GM10248 (cell line): ENCODE data around the gene MPV17.

ENCODE experiments used
- CTCF ChIA-PET: fragments of 300-600 bp; sonication (Branson Sonifier 250); formaldehyde crosslinking; extraction: SDS; loops from one replicate; lab custom pipeline; 2021; ENCODE audit warnings: antibody characterized with exemption; lab: Yijun Ruan, JAX
- POLR2A ChIA-PET: fragments of 350-650 bp; sonication (Branson Sonifier 250); formaldehyde crosslinking; extraction: SDS; loops from one replicate; lab custom pipeline; 2020; ENCODE audit warnings: antibody characterized with exemption; lab: Yijun Ruan, JAX
- DNase-seq: peaks from one replicate; pipeline ENCODE4 v3.0.0; 2012; ENCODE audit errors: extremely low spot score
- TF ChIP-seq, protein P1 (sequence below): IDR thresholded peaks from 2 replicates; pipeline ENCODE4 v1.5.1; 2012; ENCODE audit warnings: mild to moderate bottlenecking, low read depth; ENCODE audit errors: extremely low read depth, missing control alignments, control extremely low read depth

Gene MPV17

DNA sequence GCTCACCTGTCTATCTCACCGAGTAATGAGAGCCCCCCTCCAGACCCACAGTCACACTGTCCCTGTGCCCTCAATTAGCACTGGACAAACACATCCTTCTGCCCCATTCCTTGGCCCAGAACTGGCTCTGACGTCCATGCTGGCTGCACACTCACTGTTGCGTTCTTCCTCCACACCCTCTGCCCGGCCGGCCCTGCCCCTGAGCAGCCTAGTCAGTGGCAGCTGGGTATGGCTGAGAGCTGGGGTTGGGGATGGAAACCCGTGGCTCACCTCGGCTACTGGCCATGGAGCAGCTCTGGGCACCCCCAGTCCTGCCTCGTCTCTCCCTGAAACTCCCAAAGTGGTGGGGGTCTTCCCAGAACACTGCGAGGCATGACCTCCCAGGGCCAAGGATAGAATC, 8.2 kb downstream of the MPV17 start:
- DNase-seq = no peak
- TF ChIP-seq, protein P1, sequence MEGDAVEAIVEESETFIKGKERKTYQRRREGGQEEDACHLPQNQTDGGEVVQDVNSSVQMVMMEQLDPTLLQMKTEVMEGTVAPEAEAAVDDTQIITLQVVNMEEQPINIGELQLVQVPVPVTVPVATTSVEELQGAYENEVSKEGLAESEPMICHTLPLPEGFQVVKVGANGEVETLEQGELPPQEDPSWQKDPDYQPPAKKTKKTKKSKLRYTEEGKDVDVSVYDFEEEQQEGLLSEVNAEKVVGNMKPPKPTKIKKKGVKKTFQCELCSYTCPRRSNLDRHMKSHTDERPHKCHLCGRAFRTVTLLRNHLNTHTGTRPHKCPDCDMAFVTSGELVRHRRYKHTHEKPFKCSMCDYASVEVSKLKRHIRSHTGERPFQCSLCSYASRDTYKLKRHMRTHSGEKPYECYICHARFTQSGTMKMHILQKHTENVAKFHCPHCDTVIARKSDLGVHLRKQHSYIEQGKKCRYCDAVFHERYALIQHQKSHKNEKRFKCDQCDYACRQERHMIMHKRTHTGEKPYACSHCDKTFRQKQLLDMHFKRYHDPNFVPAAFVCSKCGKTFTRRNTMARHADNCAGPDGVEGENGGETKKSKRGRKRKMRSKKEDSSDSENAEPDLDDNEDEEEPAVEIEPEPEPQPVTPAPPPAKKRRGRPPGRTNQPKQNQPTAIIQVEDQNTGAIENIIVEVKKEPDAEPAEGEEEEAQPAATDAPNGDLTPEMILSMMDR = no peak
- POLR2A ChIA-PET = no interaction called here
- CTCF ChIA-PET = interaction anchor here (1.2 to 1.9 kb wide), 4 partner anchors 9 to 21 kb away, joined by 3 to 8 read pairs (median 6); no protein-coding TSS in a partner anchor

DNA sequence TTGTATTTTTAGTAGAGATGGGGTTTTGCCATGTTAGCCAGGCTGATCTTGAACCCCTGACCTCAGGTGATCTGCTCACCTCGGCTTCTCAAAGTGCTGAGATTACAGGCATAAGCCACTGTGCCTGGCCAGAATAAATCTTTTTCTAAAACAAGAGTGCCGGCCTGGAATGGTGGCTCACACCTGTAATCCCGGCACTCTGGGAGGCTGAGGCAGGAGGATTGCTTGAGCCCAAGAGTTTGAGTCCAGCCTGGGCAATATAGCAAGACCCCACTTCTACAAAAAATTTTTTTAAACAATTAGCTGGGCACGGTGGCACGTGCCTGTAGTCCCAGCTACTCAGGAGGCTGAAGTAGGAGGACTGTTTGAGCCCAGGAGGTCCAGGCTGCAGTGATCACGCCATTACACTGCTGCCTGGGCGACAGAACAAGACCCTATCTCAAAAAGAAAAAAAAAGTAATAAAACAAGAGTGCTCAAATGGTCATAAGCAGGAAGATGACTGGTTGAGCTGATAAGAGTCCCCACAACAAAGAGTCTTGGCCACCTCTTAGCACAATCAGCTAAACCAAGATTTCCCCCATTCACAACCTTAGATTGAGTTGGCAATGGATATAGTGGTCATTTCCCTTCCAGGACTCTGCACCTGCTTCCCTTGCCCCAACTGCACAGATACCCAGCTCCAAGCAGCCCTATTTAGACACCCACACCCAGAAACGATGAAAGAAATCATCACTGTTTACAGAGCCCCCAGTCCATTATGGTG, 8.8 kb downstream of the MPV17 start:
- CTCF ChIA-PET = interaction anchor here (0.7 to 1.9 kb wide), 6 partner anchors 8 to 20 kb away, joined by 3 to 8 read pairs (median 4); no protein-coding TSS in a partner anchor
- POLR2A ChIA-PET = no interaction called here
- TF ChIP-seq, protein P1 = no peak
- no peak for DNase-seq

DNA sequence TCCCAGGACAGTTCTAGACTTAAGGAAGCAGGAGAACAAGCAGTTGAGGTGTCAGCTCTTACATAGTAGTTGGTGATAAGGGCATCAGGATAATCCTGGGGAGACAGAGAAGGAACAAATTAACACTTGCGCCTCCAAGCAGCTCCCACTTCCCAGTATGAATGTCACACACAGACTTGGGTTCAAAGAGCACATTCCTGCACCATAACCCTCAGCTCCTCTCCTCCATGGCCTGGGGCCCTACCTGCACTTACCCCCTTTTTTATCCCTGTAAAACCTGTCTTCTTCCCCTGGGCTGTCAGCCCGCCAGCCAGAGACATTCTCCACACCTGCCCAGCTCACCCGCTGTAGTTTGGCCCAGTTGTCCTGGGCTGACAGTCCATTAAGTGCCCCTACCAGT, 10.7 kb downstream of the MPV17 start:
- DNase-seq = no peak
- CTCF ChIA-PET = interaction anchor here (1.5 to 3.7 kb wide), 4 partner anchors 9 to 33 kb away, joined by 7 to 15 read pairs (median 10); partner anchors contain the start of gene MPV17
- TF ChIP-seq, protein P1 = no peak
- POLR2A ChIA-PET = no interaction called here

DNA sequence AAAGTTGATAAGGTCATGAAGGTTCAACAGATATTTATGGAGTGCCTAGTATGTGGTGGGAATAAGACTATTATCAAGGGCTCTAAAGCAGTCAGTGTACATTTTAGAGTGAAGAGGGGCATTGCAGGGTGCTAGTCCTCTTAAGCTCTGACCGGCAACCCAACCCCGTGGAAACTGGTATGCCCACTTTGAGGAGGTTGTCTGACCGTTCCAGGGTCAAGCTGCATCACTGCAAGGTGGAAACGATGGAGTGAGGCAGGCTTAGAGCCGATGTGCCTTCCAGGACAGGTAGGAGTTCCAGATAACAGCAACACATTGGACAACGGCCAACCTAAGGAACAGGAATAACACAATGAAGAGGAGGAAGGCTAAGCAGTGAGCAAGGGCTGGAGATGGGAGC, 13.2 kb downstream of the MPV17 start:
- TF ChIP-seq, protein P1 = no peak
- ChIA-PET CTCF (interaction anchor here (0.9 to 3.7 kb wide), 2 partner anchors 10 to 31 kb away, joined by 3 to 14 read pairs; no protein-coding TSS in a partner anchor), POLR2A (no interaction called here)
- DNase-seq = no peak

DNA sequence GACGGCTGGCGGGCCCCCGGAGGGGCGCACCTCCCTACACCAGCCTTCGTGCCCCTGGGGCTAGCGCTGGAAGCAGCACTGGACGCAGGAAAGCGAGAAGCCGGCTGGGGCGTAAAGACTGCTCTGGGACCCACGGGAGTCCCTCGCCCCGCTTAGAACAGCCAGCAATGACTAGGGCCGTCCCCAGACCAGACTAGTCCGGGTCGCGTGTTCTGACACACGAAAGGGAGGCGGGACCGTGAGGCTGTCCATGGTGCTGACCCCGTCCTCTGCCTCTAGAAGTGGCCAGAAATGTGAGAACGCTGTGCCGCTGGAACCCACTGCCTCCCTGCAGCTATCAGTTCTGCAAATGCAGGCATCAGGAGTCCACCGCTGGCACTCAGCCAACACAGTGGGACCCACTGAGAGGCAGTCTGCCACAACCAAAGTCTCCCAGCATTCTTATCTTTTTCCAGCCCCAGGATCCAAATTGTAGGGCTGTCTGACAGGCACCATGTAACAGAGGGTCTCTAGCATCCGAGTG, 14.5 kb downstream of the MPV17 start, which contains the start of gene UCN:
TSS of gene UCN (minus strand) at position 87 of the 523 bp plus-strand sequence. CDS start 550 bp downstream, outside the sequence.
- TF ChIP-seq, protein P1 = no peak
- ChIA-PET CTCF (interaction anchor here (3.7 kb wide), 1 partner anchor 30 kb away, joined by 14 read pairs; no protein-coding TSS in a partner anchor), POLR2A (no interaction called here)
- no peak for DNase-seq

DNA sequence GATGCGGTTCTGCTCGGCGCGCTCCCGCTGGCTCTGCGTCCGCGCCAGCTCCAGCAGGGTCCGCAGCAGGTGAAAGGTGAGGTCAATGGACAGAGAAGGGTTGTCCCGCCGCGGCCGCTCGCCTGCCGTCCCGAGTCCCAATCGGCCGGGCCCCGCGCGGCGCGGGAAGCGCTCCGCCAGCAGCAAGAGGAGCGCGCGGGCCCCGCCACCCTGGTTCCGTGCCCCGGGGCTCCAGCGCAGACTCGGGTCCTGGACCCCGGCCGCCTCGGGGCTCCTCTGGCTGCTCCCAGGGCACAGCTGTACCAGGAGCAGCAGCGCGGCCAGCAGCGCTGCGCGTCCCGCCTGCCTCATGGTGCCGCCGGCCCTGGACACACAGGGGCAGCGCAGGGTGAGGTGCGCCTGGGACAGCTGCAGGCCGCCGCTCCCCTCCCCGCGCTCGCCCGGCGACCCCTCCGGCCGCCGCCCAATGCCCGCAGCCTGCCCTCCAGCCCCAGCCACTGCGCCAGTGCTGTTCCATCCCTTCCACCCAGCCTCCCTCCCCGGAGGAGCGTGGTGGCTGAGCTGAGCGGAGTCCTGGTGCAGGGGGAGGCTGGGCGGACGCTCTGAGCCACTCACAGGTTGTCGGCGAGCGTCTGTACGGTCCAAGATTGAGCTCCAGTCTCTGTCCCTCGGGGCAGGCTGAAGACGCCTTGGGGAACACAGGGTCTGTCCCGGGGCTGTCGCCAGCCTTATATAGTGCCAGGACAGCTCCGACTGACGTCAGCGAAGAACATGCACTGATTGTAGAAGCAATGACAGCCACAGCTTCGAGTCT, 15.1 kb downstream of the MPV17 start:
- POLR2A ChIA-PET = no interaction called here
- DNase-seq = no peak
- CTCF ChIA-PET = no interaction called here
- TF ChIP-seq, protein P1 = no peak
